Heart left ventricle (tissue), 13 donors: Measurements from ENCODE around the gene LPCAT1.

Source experiments
- CTCF ChIP-seq, 12 donors: fragments of 200-600 bp; sonication (generic) in 4 of 12; IDR thresholded peaks; one replicate each; pipeline versions ENCODE4 v1.5.0 to v1.8.0; 2018 to 2022; ENCODE audit warnings: antibody characterized with exemption in 12 of 12, mild to moderate bottlenecking in 5 of 12
- POLR2A ChIP-seq, 2 donors: fragments of 450-650 bp; IDR thresholded peaks; one replicate each; pipeline ENCODE4 v1.6.1; 2017; ENCODE audit warnings: antibody characterized with exemption in 2 of 2, mild to moderate bottlenecking in 2 of 2, moderate library complexity in 2 of 2
- donor health status: ischemic (EF 13 %, LVEDD 7.1; RV severe dilation, severe dysfunction).
- donor health status: DM: no; HTN: yes; CAD: no.
- donor health status: DM: no; HTN: no; CAD: no.
- donor health status: ischemic (EF 25% LVEDD 6.9; RV normal size, moderate dysfunction).
- donor health status: ischemic (EF 25% LVEDD 5.7; RV mildly dilated, moderate dysfunction).
- donor health status: ischemic (EF 35%, LVEDD 5.7; RV mildly dilated, moderate dysfunction).
- donor health status: nonischemic (EF 11% LVEDD 7.7; RV severe dilation, severe dysfunction).
- donor health status: DM: yes; HTN: yes; CAD: no.
- donor health status: PGD.
- donor health status: ischemic (EF 29% LVEDD 5.4; RV normal size, mild dysfunction).
- donor health status: nonischemic (EF 23%, LVEDD 6.1; RV moderate dilation, normal function).

GRCh38 chr5:1421521-1422341, 102.0 kb downstream of the LPCAT1 start:
- TF ChIP-seq CTCF (IDR thresholded peaks at IDR 0.05) (no peak), POLR2A (IDR thresholded peaks at IDR 0.05) (no peak)
